Sigmoid colon (tissue), 7 donors: Measurements from ENCODE around the gene NSUN4. TPM values are rescaled to one million over a fixed set of nuclear protein-coding genes. Genes with fewer than 3 reads are reported as not detected.
A peak's percentile ranks its signal among the peaks of the same experiment; 100 is the strongest.
"Not testable (repeated sequence)": the region's sequence is repeated elsewhere in the genome, so short reads cannot be mapped to it uniquely, and the experiment has no call there.

Experiments used
- DNase-seq: peaks from one replicate; pipeline ENCODE4 v3.0.0-alpha.2; 2019
- H3K27ac ChIP-seq, 4 donors: fragments of 200-600 bp; sonication (generic); one replicate each; pipeline ENCODE4 v1.5.1; 2016 to 2019; ENCODE audit warnings: mild to moderate bottlenecking in 1 of 4
- H3K27me3 ChIP-seq, 3 donors: fragments of 200-600 bp; sonication (generic); one replicate each; pipeline ENCODE4 v1.5.1; 2019; ENCODE audit warnings: mild to moderate bottlenecking in 1 of 3
- H3K36me3 ChIP-seq, 4 donors: fragments of 200-600 bp; sonication (generic); one replicate each; pipeline ENCODE4 v1.5.1; 2016 to 2019
- H3K4me1 ChIP-seq, 4 donors: fragments of 200-600 bp; sonication (generic); one replicate each; pipeline ENCODE4 v1.5.1; 2017 to 2019
- H3K4me3 ChIP-seq, 4 donors: fragments of 200-600 bp; sonication (generic); one replicate each; pipeline ENCODE4 v1.5.1; 2017 to 2019; ENCODE audit warnings: mild to moderate bottlenecking in 2 of 4, moderate library complexity in 1 of 4
- H3K9me3 ChIP-seq, 4 donors: fragments of 200-600 bp in 3 of 4; sonication (generic) in 3 of 4; one replicate each; pipeline versions ENCODE4 v1.5.1 to v1.6.1; 2013 to 2019
- CTCF ChIP-seq, 4 experiments: fragments of 450-650 bp in 3 of 4; fragments of 200-600 bp in 1 of 4; IDR thresholded peaks; one replicate each; pipeline ENCODE4 v1.5.1; 2016 to 2019; ENCODE audit warnings: antibody characterized with exemption in 4 of 4, mild to moderate bottlenecking in 3 of 4, moderate library complexity in 2 of 4
- EP300 ChIP-seq, 4 donors: sonication (generic); formaldehyde crosslinking; IDR thresholded peaks; one replicate each; pipeline ENCODE4 v1.6.1; 2017; ENCODE audit warnings: antibody characterized with exemption in 4 of 4
- POLR2A ChIP-seq, 2 donors: fragments of 450-650 bp; IDR thresholded peaks; one replicate each; pipeline ENCODE4 v1.6.1; 2016; ENCODE audit warnings: antibody characterized with exemption in 2 of 2, mild to moderate bottlenecking in 2 of 2, moderate library complexity in 2 of 2
- POLR2AphosphoS5 ChIP-seq, 4 donors: sonication (generic); formaldehyde crosslinking; IDR thresholded peaks; one replicate each; pipeline ENCODE4 v1.6.1; 2017; ENCODE audit warnings: antibody characterized with exemption in 4 of 4
- WGBS, 2 donors: extraction: QIAGEN DNeasy Blood & Tissue Kit; methylation state at CpG; one replicate each; pipeline ENCODE4 v1.1.7; 2013; 5-methylcytosine and 5-hydroxymethylcytosine counted together
- intact Hi-C: fragments of 100-400 bp; cut with DNase I; formaldehyde crosslinking; loops from one replicate; pipeline ENCODE4 v1.15.1; 2023
- polyA plus RNA-seq, 3 donors: library from polyadenylated mRNA; stranded (reverse); fragments of 200-250 nt; gene quantifications; one replicate each; pipeline ENCODE4 v1.2.3, GENCODE V29; 2013
- total RNA-seq, 4 donors: library from RNA; depleted of rRNA; stranded (reverse); fragments of >200 nt; gene quantifications; one replicate each; pipeline ENCODE4 v1.1.0, GENCODE V29; 2016
- donor health status: healthy with polysubstance abuse.
- donor health status: Bipolar disorder and iron deficiency.
- donor health status: healthy.

The NSUN4 gene
- total and polyA plus RNA-seq, 7 donors: 7.2 to 18.6 (median 13.2) TPM

- WGBS, 2 donors: 90 to 92% methylated on average over 3 of the region's 3 CpGs
These were observed 3.9 kb downstream of the NSUN4 start for GRCh38 chr1:46344481-46344880.

GRCh38 chr1:46345281-46345680, 4.7 kb downstream of the NSUN4 start:
- TF ChIP-seq EP300 (IDR thresholded peaks at IDR 0.05): no peak
- TF ChIP-seq CTCF (IDR thresholded peaks at IDR 0.05): no peak
- no peak for TF ChIP-seq POLR2A (IDR thresholded peaks at IDR 0.05)
- no peak for TF ChIP-seq POLR2AphosphoS5 (IDR thresholded peaks at IDR 0.05)
- intact Hi-C loops: no loop called here
- no peaks in the 10 kb centered on the region for H3K9me3 ChIP-seq
- H3K4me1 ChIP-seq: peaks cover 0 to 11% (median 10%) of the 10 kb centered on the region in 4 donors
- no peak overlapping the region for H3K4me3 ChIP-seq
- DNase-seq: no peak
- H3K27me3 ChIP-seq: no peaks in the 10 kb centered on the region
- no peak overlapping the region for H3K27ac ChIP-seq
- peaks cover 5 to 60% (median 26%) of the 10 kb centered on the region in 4 donors for H3K36me3 ChIP-seq

More at GRCh38 chr1:46344481-46344880, 3.9 kb downstream of the NSUN4 start:
- TF ChIP-seq CTCF (IDR thresholded peaks at IDR 0.05): no peak
- no peak for TF ChIP-seq EP300 (IDR thresholded peaks at IDR 0.05)
- no peak for TF ChIP-seq POLR2AphosphoS5 (IDR thresholded peaks at IDR 0.05)
- TF ChIP-seq POLR2A (IDR thresholded peaks at IDR 0.05): no peak
- no peaks in the 10 kb centered on the region for H3K9me3 ChIP-seq
- H3K27ac ChIP-seq: no peak overlapping the region
- peaks cover 5 to 52% (median 20%) of the 10 kb centered on the region in 4 donors for H3K36me3 ChIP-seq
- H3K4me1 ChIP-seq: peaks cover 0 to 18% (median 11%) of the 10 kb centered on the region in 4 donors
- intact Hi-C loops: no loop called here
- H3K4me3 ChIP-seq: no peak overlapping the region
- peak; percentile 24 for DNase-seq
- no peaks in the 10 kb centered on the region for H3K27me3 ChIP-seq

GRCh38 chr1:46352363-46352762, 11.8 kb downstream of the NSUN4 start:
- DNase-seq: no peak
- TF ChIP-seq CTCF (IDR thresholded peaks at IDR 0.05): no peak
- no peak for TF ChIP-seq EP300 (IDR thresholded peaks at IDR 0.05)
- no peak for TF ChIP-seq POLR2AphosphoS5 (IDR thresholded peaks at IDR 0.05)
- TF ChIP-seq POLR2A (IDR thresholded peaks at IDR 0.05): no peak
- no peaks in the 10 kb centered on the region for H3K4me1 ChIP-seq
- intact Hi-C loops: no loop called here
- no peaks in the 10 kb centered on the region for H3K27me3 ChIP-seq
- H3K9me3 ChIP-seq: no peaks in the 10 kb centered on the region
- no peak overlapping the region for H3K27ac ChIP-seq
- WGBS, 2 donors: 91 to 95% methylated on average over 2 of the region's 2 CpGs
- H3K4me3 ChIP-seq: no peak overlapping the region
- H3K36me3 ChIP-seq: peaks cover 10 to 90% (median 39%) of the 10 kb centered on the region in 4 donors

- WGBS, 2 donors: 88 to 89% methylated on average over 5 of the region's 5 CpGs
- H3K36me3 ChIP-seq: peaks cover 16 to 88% (median 41%) of the 10 kb centered on the region in 4 donors
- H3K4me3 ChIP-seq, H3K27me3 ChIP-seq, intact Hi-C loops, DNase-seq, H3K4me1 ChIP-seq, H3K9me3 ChIP-seq, H3K27ac ChIP-seq: not testable (repeated sequence)
These were observed 15.3 kb downstream of the NSUN4 start for GRCh38 chr1:46355920-46356319.

GRCh38 chr1:46362158-46362557, 21.6 kb downstream of the NSUN4 start:
- TF ChIP-seq CTCF (IDR thresholded peaks at IDR 0.05) (no peak), POLR2A (IDR thresholded peaks at IDR 0.05) (no peak), EP300 (IDR thresholded peaks at IDR 0.05) (no peak), POLR2AphosphoS5 (IDR thresholded peaks at IDR 0.05) (no peak)
- WGBS, 2 donors: 92% methylated on average over 3 of the region's 3 CpGs
- no peak overlapping the region for H3K27ac ChIP-seq
- H3K36me3 ChIP-seq: peaks cover 30 to 94% (median 44%) of the 10 kb centered on the region in 4 donors
- no peaks in the 10 kb centered on the region for H3K4me1 ChIP-seq
- no peaks in the 10 kb centered on the region for H3K9me3 ChIP-seq
- H3K4me3 ChIP-seq: no peak overlapping the region
- intact Hi-C loops: no loop called here
- no peaks in the 10 kb centered on the region for H3K27me3 ChIP-seq
- DNase-seq: peak; percentile 5
